IMR-90 (cell line): ENCODE data around the gene NOD2. TPM values are rescaled to one million over a fixed set of nuclear protein-coding genes. Genes with fewer than 3 reads are reported as not detected.
A peak's percentile ranks its signal among the peaks of the same experiment; 100 is the strongest.

Experiments used
- ATAC-seq: fragments of 200-7000 bp; cut with Tn5 transposase; 2 replicates; pipeline ENCODE4 v1.9.1; 2020; ENCODE audit warnings: low read depth, mild to moderate bottlenecking, moderate library complexity
- Bru-seq: library from RNA; stranded (reverse); fragments of 400-500 nt; gene quantifications from one replicate; lab custom pipeline; 2021; lab: Mats Ljungman, UMichigan
- BruChase-seq, 2 experiments: library from RNA; stranded (reverse); fragments of 400-500 nt; gene quantifications; one replicate each; lab custom pipeline; 2021; lab: Mats Ljungman, UMichigan
- BruUV-seq: library from RNA; stranded (reverse); fragments of 400-500 nt; replicated peaks from 2 replicates; lab custom pipeline; 2021; lab: Mats Ljungman, UMichigan
- CTCF ChIA-PET: fragments of 300-600 bp; formaldehyde crosslinking; extraction: SDS; loops from one replicate; lab custom pipeline; 2021; ENCODE audit warnings: antibody characterized with exemption; lab: Yijun Ruan, JAX
- POLR2A ChIA-PET: fragments of 300-600 bp; sonication (Branson Sonifier 250); formaldehyde crosslinking; loops from one replicate; lab custom pipeline; 2022; ENCODE audit warnings: antibody characterized with exemption; ENCODE audit not compliant: unreplicated experiment; lab: Charles Lee
- DNase-seq: peaks from one replicate; pipeline ENCODE4 v3.0.0; 2013
- H2AFZ ChIP-seq: replicated peaks from 2 replicates; pipeline ENCODE3; 2013; ENCODE audit warnings: low read length, mild to moderate bottlenecking; ENCODE audit not compliant: poor library complexity
- H2AK5ac ChIP-seq: 2 replicates; pipeline ENCODE4 v1.6.1; 2013; ENCODE audit warnings: low read depth, low read length, inconsistent platforms
- H2AK9ac ChIP-seq: replicated peaks from 2 replicates; pipeline ENCODE3; 2013; ENCODE audit warnings: mild to moderate bottlenecking, low read depth, low read length, moderate library complexity; ENCODE audit not compliant: poor library complexity
- H2BK120ac ChIP-seq: 2 replicates; pipeline ENCODE4 v1.6.1; 2013; ENCODE audit warnings: low read depth, low read length, inconsistent platforms
- H2BK15ac ChIP-seq: 3 replicates; pipeline ENCODE4 v1.6.1; 2013; ENCODE audit warnings: low read depth, low read length, inconsistent platforms
- H2BK20ac ChIP-seq: 2 replicates; pipeline ENCODE4 v1.6.1; 2013; ENCODE audit warnings: low read depth, mild to moderate bottlenecking, inconsistent platforms, low read length, moderate library complexity
- H2BK5ac ChIP-seq: 2 replicates; pipeline ENCODE4 v1.6.1; 2013; ENCODE audit warnings: mild to moderate bottlenecking, low read depth, low read length, inconsistent platforms; ENCODE audit not compliant: poor library complexity, severe bottlenecking
- H3K14ac ChIP-seq: replicated peaks from 2 replicates; pipeline ENCODE4 v1.6.1; 2013; ENCODE audit warnings: low read depth, low read length, inconsistent platforms
- H3K18ac ChIP-seq: 2 replicates; pipeline ENCODE4 v1.6.1; 2013; ENCODE audit warnings: low read depth, low read length, control low read depth
- H3K23ac ChIP-seq: 2 replicates; pipeline ENCODE4 v1.6.1; 2013; ENCODE audit warnings: low read depth, low read length, inconsistent platforms
- H3K27ac ChIP-seq: 2 replicates; pipeline ENCODE4 v1.5.1; 2013; ENCODE audit warnings: mild to moderate bottlenecking, control low read depth, low read length; ENCODE audit not compliant: insufficient read depth
- H3K27me3 ChIP-seq: 2 replicates; pipeline ENCODE4 v1.6.1; 2013; ENCODE audit warnings: low read length; ENCODE audit not compliant: control insufficient read depth, insufficient read depth
- H3K36me3 ChIP-seq: 2 replicates; pipeline ENCODE4 v1.6.1; 2013; ENCODE audit warnings: low read length, mixed read lengths; ENCODE audit not compliant: control insufficient read depth, insufficient read depth
- H3K4ac ChIP-seq: 2 replicates; pipeline ENCODE4 v1.6.1; 2013; ENCODE audit warnings: low read depth, low read length, inconsistent platforms
- H3K4me1 ChIP-seq: 2 replicates; pipeline ENCODE4 v1.6.1; 2013; ENCODE audit warnings: low read length, mixed read lengths; ENCODE audit not compliant: control insufficient read depth, insufficient read depth
- H3K4me2 ChIP-seq: 2 replicates; pipeline ENCODE4 v1.6.1; 2013; ENCODE audit warnings: low read depth, mild to moderate bottlenecking, control low read depth, low read length, moderate library complexity
- H3K4me3 ChIP-seq: 2 replicates; pipeline ENCODE4 v1.5.1; 2013; ENCODE audit warnings: low read depth, mild to moderate bottlenecking, control low read depth, low read length, moderate library complexity; ENCODE audit not compliant: insufficient read depth
- H3K56ac ChIP-seq: 2 replicates; pipeline ENCODE4 v1.6.1; 2013; ENCODE audit warnings: low read length, inconsistent platforms; ENCODE audit not compliant: insufficient read depth; ENCODE audit errors: extremely low read depth
- H3K79me1 ChIP-seq, 2 experiments: 2 replicates each; pipeline ENCODE4 v1.6.1; 2013; ENCODE audit warnings: low read length in 2 of 2, inconsistent platforms in 1 of 2, low read depth in 1 of 2
- H3K9ac ChIP-seq: 2 replicates; pipeline ENCODE4 v1.6.1; 2013; ENCODE audit warnings: low read depth, low read length, control low read depth
- H3K9me1 ChIP-seq: 2 replicates; pipeline ENCODE4 v1.6.1; 2013; ENCODE audit warnings: low read length, inconsistent platforms; ENCODE audit not compliant: insufficient read depth
- H3K9me3 ChIP-seq: 2 replicates; pipeline ENCODE4 v1.6.1; 2013; ENCODE audit warnings: low read length; ENCODE audit not compliant: control insufficient read depth, insufficient read depth
- H4K20me1 ChIP-seq: 2 replicates; pipeline ENCODE4 v1.6.1; 2013; ENCODE audit warnings: low read length, inconsistent platforms; ENCODE audit not compliant: insufficient read depth
- H4K5ac ChIP-seq: 2 replicates; pipeline ENCODE4 v1.6.1; 2013; ENCODE audit warnings: mild to moderate bottlenecking, low read depth, low read length, control low read depth
- H4K8ac ChIP-seq, 2 experiments: 2 replicates each; pipeline ENCODE4 v1.6.1; 2013; ENCODE audit warnings: low read depth in 2 of 2, low read length in 2 of 2, control low read depth in 1 of 2, inconsistent platforms in 1 of 2
- H4K91ac ChIP-seq: 2 replicates; pipeline ENCODE4 v1.6.1; 2013; ENCODE audit warnings: low read depth, low read length, inconsistent platforms; ENCODE audit not compliant: insufficient read depth
- BHLHE40 ChIP-seq: fragments of 150-350 bp; IDR thresholded peaks from 2 replicates; pipeline ENCODE4 v1.6.1; 2016; ENCODE audit warnings: mild to moderate bottlenecking, low read depth, low read length
- CEBPB ChIP-seq: IDR thresholded peaks from 2 replicates; pipeline ENCODE4 v1.6.1; 2012; ENCODE audit warnings: low read depth, low read length, improper control_type of control experiment
- CHD1 ChIP-seq: IDR thresholded peaks from 2 replicates; pipeline ENCODE4 v1.6.1; 2012; ENCODE audit warnings: low read depth, low read length, improper control_type of control experiment
- FOS ChIP-seq: fragments of 150-350 bp; IDR thresholded peaks from 2 replicates; pipeline ENCODE4 v1.6.1; 2016; ENCODE audit warnings: low read depth, low read length
- MAZ ChIP-seq: IDR thresholded peaks from 2 replicates; pipeline ENCODE4 v1.6.1; 2012; ENCODE audit warnings: low read depth, mild to moderate bottlenecking, low read length, improper control_type of control experiment, moderate library complexity, borderline replicate concordance
- MXI1 ChIP-seq: IDR thresholded peaks from 2 replicates; pipeline ENCODE4 v1.6.1; 2012; ENCODE audit warnings: low read depth, mild to moderate bottlenecking, low read length, moderate library complexity, borderline replicate concordance
- NFE2L2 ChIP-seq: fragments of 150-350 bp; IDR thresholded peaks from 2 replicates; pipeline ENCODE4 v1.6.1; 2016; ENCODE audit warnings: low read depth, mild to moderate bottlenecking, low read length
- POLR2A ChIP-seq: IDR thresholded peaks from 2 replicates; pipeline ENCODE4 v1.6.1; 2012; ENCODE audit warnings: mild to moderate bottlenecking, low read depth, low read length
- RAD21 ChIP-seq: IDR thresholded peaks from 2 replicates; pipeline ENCODE4 v1.6.1; 2012; ENCODE audit warnings: low read length, improper control_type of control experiment
- RCOR1 ChIP-seq: IDR thresholded peaks from 2 replicates; pipeline ENCODE4 v1.6.1; 2012; ENCODE audit warnings: mild to moderate bottlenecking, low read length, improper control_type of control experiment; ENCODE audit not compliant: insufficient replicate concordance
- SMC3 ChIP-seq: fragments of 150-350 bp; IDR thresholded peaks from 2 replicates; pipeline ENCODE4 v1.6.1; 2016; ENCODE audit warnings: low read depth, mild to moderate bottlenecking, antibody characterized with exemption, low read length, moderate library complexity
- WGBS, 2 experiments: methylation state at CpG; one replicate each; pipeline versions ENCODE4 v1.1.5 to v1.1.7; 2013; ENCODE audit warnings: missing lambda C conversion rate in 2 of 2; ENCODE audit not compliant: insufficient read length in 1 of 2; ENCODE audit errors: extremely low coverage in 2 of 2; 5-methylcytosine and 5-hydroxymethylcytosine counted together
- dilution Hi-C: fragments of 300-500 bp; cut with HindIII; formaldehyde crosslinking; loops from one replicate; pipeline ENCODE4 v1.14.3; 2018; ENCODE audit warnings: low sequenced_read_pairs; ENCODE audit not compliant: unreplicated experiment
- in situ Hi-C: fragments of 300-500 bp; cut with MboI; formaldehyde crosslinking; loops from 3 replicates; pipeline ENCODE4 v1.14.3; 2019; ENCODE audit warnings: low sequenced_read_pairs, inconsistent platforms, mixed read lengths
- intact Hi-C: fragments of 100-400 bp; cut with micrococcal nuclease; formaldehyde crosslinking; loops from 2 replicates; pipeline ENCODE4 v1.10.0; 2022
- long read RNA-seq: library from polyadenylated mRNA; unstranded; transcript quantifications from one replicate; pipeline ENCODE4 v2.0.0, GENCODE V29; 2021; ENCODE audit not compliant: unreplicated experiment
- polyA plus RNA-seq, 3 experiments: library from polyadenylated mRNA; depleted of rRNA; stranded (reverse); fragments of >200 nt; gene quantifications; 2 replicates each; pipeline ENCODE4 v1.2.3, GENCODE V29; 2012; ENCODE audit warnings: low replicate concordance in 1 of 3
- total RNA-seq: library from RNA; depleted of rRNA; stranded (reverse); fragments of >200 nt; gene quantifications from 2 replicates; pipeline ENCODE4 v1.2.3, GENCODE V29; 2012; rRNA removed
- TF ChIP-seq, protein P1 (sequence below): fragments of 150-350 bp; IDR thresholded peaks from 2 replicates; pipeline ENCODE4 v1.6.1; 2016; ENCODE audit warnings: low read depth, mild to moderate bottlenecking, low read length, moderate library complexity, borderline replicate concordance

The NOD2 gene
- total RNA-seq (not detected in 2 replicates), polyA plus RNA-seq (2012; rRNA removed) (not detected in 2 replicates), Bru-seq, nascent RNA (percentile 5 among the genes with signal in this experiment), BruChase-seq, experiment 1, labeled RNA remaining after a 6-hour chase (percentile 9 among the genes with signal in this experiment), BruChase-seq, experiment 2, labeled RNA remaining after a 2-hour chase (percentile 7 among the genes with signal in this experiment)
- not detected in 2 replicates for polyA plus RNA-seq (2012; cell fraction: cytosol; rRNA removed)
- 0.01 TPM in 1 of 2 replicates, not detected in the other for polyA plus RNA-seq (2012; cell fraction: nucleus; rRNA removed; ENCODE audit: low replicate concordance)
- long read RNA-seq, result 0 reads

DNA sequence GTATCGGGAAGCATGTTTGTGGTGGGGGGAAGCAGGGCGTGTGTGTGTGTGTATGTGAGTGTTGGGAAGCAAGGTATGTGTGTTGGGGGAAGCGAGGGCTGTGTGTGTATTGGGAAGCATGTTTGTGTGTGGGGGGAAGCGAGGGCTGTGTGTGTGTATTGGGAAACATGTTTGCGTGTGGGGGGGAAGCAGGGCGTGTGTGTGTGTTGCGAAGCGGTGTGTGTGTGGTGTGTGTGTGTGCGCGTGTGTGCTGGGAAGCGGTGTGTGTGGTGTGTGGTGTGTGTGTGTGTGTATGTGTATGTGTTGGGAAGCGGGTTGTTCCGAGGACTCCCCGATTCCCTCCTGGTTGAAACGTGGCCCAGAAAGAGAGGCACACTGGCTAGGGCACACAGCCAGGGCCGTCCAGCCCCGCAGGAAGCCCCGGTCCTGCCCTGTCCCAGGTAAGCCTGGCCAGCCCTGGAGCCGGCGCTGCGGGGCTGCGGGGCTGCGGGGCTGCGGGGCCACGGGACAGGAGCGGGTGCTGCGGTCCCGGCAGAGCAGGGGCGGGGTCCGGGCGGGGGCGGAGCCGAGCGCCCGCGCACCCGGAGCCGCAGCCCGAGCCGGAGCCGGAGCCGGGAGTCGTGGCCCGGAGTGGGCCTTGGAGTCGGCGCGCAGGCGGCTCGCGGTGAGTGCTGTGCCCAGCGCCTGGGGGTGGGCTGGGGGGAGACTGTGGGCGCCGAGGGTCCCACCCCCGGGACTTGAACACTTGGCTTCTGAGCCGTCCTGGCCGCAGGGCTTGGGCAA is at the start of gene NOD2:
TSS of gene NOD2 (plus strand) at position 608 of the 783 bp plus-strand sequence. CDS start 5,890 bp downstream, outside the sequence.
- Histone ChIP-seq H4K5ac (no peak within 1 kb of the TSS), H3K27me3 (peaks cover 18% of the 10 kb centered on the region; the same call in 1 of the 2 replicates), H2BK15ac (no peak within 1 kb of the TSS), H3K23ac (no peak within 1 kb of the TSS; the same call in 1 of the 2 replicates), H2BK20ac (no peak within 1 kb of the TSS), H3K9me3 (no peaks in the 10 kb centered on the region), H3K9ac (no peak within 1 kb of the TSS), H3K14ac (no peak within 1 kb of the TSS), H4K8ac (no peak within 1 kb of the TSS), H3K4me3 (no peak within 1 kb of the TSS), H4K20me1 (no peaks in the 10 kb centered on the region), H3K27ac (no peak within 1 kb of the TSS), H3K4me1 (no peaks in the 10 kb centered on the region), H2AK5ac (no peak within 1 kb of the TSS), H4K91ac (no peak within 1 kb of the TSS), H3K4ac (no peak within 1 kb of the TSS), H3K56ac (no peak within 1 kb of the TSS), H3K36me3 (no peaks in the 10 kb centered on the region), H2AFZ (peak within 1 kb of the TSS; percentile 75), H2BK120ac (no peak within 1 kb of the TSS), H3K4me2 (no peak within 1 kb of the TSS; the same call in 1 of the 2 replicates), H3K18ac (no peak within 1 kb of the TSS), H3K9me1 (0 out of 2 replicates have a peak, but pooled peaks cover 4% of the 10 kb centered on the region), H3K79me1 (no peaks in the 10 kb centered on the region), H2AK9ac (peak within 1 kb of the TSS; percentile 42), H2BK5ac (peak within 1 kb of the TSS; percentile 80)
- CTCF ChIA-PET, result no interaction called here
- TF ChIP-seq BHLHE40, result no peak
- no peak for TF ChIP-seq NFE2L2
- no peak for TF ChIP-seq SMC3
- TF ChIP-seq MXI1, result no peak
- TF ChIP-seq FOS, result no peak
- no peak for TF ChIP-seq MAZ
- no peak for TF ChIP-seq CHD1
- TF ChIP-seq, protein P1, sequence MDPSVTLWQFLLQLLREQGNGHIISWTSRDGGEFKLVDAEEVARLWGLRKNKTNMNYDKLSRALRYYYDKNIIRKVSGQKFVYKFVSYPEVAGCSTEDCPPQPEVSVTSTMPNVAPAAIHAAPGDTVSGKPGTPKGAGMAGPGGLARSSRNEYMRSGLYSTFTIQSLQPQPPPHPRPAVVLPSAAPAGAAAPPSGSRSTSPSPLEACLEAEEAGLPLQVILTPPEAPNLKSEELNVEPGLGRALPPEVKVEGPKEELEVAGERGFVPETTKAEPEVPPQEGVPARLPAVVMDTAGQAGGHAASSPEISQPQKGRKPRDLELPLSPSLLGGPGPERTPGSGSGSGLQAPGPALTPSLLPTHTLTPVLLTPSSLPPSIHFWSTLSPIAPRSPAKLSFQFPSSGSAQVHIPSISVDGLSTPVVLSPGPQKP, result no peak
- TF ChIP-seq POLR2A, result no peak
- no peak for TF ChIP-seq RCOR1
- TF ChIP-seq RAD21, result no peak
- TF ChIP-seq CEBPB, result no peak
- WGBS, 2 experiments, result 36% methylated on average over 21 of the region's 56 CpGs; no CpG with 5 or more reads in 1 of the 2 experiments
- dilution Hi-C loops (no loop called here), intact Hi-C loops (no loop called here), in situ Hi-C loops (no loop called here)
- DNase-seq, result no peak
- peak; percentile 60 for ATAC-seq
- POLR2A ChIA-PET, result no interaction called here
- BruUV-seq, result no TSS peak
